A673 (cell line): Measurements from ENCODE around the gene STAB1.

Experiments used
- EZH2 ChIP-seq: fragments of 200-600 bp; sonication (generic); IDR thresholded peaks from 2 replicates; pipeline ENCODE4 v1.6.1; 2017; ENCODE audit warnings: borderline replicate concordance, low read depth, mild to moderate bottlenecking, mixed read lengths, antibody characterized with exemption, low read length; ENCODE audit not compliant: poor library complexity, severe bottlenecking
- TF ChIP-seq, protein P1 (sequence below): fragments of 300-800, 200-600 bp; sonication (generic); conservative IDR thresholded peaks from 2 replicates; pipeline ENCODE4 v1.5.1; 2017; ENCODE audit warnings: low read depth, mild to moderate bottlenecking, antibody characterized with exemption, low read length, moderate library complexity, mixed read lengths

DNA sequence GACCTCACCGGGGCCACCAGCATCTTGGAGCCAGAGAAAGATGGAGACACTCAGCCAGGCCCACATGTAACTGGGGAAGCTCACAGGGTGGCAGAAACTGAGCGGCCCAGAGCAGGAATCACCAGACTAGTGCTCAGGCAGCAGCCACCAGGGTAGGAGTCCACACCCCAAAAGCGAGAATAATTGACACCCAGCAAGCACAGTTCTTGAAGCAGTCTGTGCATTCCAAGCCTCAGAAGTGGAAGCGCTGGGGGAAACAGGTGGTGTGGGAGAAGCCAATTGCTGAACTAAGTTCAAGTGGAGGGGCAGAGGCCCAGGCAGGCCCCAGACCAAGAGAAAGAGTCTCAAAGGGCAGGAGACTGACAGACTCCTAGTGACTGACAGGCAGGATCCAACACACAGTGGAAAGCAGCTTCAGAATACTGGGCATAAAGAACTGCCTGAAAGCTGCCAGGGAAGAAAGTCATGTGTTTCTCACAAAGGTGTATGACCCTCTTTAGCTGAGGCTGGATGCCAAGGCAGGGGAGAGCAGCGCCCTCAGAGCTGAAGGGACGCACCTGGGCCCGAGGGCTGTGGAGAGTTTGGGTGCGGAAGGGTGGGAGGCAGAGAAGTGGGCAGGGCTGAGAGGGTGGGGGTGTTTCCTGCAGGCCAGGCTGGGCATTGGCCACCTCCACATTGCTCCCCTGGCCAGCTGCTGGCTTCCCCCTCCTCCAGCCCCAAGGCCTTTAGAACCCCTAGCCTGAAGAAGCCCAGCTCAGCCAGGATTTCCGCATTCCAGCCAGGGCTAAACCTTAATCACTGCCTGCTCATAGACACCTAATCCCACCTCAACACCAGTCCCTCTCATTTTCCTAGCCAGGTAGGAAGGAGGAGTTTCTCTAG is 30.8 kb downstream of the STAB1 start:
- TF ChIP-seq, protein P1, sequence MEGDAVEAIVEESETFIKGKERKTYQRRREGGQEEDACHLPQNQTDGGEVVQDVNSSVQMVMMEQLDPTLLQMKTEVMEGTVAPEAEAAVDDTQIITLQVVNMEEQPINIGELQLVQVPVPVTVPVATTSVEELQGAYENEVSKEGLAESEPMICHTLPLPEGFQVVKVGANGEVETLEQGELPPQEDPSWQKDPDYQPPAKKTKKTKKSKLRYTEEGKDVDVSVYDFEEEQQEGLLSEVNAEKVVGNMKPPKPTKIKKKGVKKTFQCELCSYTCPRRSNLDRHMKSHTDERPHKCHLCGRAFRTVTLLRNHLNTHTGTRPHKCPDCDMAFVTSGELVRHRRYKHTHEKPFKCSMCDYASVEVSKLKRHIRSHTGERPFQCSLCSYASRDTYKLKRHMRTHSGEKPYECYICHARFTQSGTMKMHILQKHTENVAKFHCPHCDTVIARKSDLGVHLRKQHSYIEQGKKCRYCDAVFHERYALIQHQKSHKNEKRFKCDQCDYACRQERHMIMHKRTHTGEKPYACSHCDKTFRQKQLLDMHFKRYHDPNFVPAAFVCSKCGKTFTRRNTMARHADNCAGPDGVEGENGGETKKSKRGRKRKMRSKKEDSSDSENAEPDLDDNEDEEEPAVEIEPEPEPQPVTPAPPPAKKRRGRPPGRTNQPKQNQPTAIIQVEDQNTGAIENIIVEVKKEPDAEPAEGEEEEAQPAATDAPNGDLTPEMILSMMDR, result no peak
- no peak for TF ChIP-seq EZH2
